ENCODE data around the gene TMPRSS5. TPM values are rescaled to one million over a fixed set of nuclear protein-coding genes. Genes with fewer than 3 reads are reported as not detected.
A peak's percentile ranks its signal among the peaks of the same experiment; 100 is the strongest.

Gene TMPRSS5
- total RNA-seq, 1 donor from 2014 or later: 0.34 TPM

DNA sequence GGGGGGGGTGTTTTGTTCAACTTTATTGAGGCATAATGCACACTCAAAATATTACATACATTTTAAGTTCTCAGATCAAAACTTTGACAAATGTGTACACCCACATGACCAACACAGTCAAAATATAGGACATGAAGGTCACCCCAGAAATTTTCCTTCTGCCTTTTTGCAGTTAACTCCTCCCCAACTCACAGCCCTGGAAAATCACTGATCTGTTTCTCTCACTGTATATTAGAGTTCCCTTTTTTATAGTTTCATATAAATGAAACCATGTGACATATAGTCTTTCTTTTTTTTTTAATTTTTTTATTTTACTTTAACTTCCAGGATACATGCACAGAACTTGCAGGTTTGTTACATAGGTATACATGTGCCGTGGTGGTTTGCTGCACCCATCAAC, 4.6 kb downstream of the TMPRSS5 start:
- no peaks in the 10 kb centered on the region for H3K4me1 Mint-ChIP-seq (ENCODE audit: low read depth, unreplicated experiment)
- TF ChIP-seq, protein P1, sequence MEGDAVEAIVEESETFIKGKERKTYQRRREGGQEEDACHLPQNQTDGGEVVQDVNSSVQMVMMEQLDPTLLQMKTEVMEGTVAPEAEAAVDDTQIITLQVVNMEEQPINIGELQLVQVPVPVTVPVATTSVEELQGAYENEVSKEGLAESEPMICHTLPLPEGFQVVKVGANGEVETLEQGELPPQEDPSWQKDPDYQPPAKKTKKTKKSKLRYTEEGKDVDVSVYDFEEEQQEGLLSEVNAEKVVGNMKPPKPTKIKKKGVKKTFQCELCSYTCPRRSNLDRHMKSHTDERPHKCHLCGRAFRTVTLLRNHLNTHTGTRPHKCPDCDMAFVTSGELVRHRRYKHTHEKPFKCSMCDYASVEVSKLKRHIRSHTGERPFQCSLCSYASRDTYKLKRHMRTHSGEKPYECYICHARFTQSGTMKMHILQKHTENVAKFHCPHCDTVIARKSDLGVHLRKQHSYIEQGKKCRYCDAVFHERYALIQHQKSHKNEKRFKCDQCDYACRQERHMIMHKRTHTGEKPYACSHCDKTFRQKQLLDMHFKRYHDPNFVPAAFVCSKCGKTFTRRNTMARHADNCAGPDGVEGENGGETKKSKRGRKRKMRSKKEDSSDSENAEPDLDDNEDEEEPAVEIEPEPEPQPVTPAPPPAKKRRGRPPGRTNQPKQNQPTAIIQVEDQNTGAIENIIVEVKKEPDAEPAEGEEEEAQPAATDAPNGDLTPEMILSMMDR (IDR thresholded peaks at IDR 0.05; ENCODE audit: insufficient read depth, low read depth, low read length): no peak
- H3K36me3 Mint-ChIP-seq (ENCODE audit: low read depth, unreplicated experiment): peaks cover 16% of the 10 kb centered on the region
- Histone ChIP-seq H4K20me1 (ENCODE audit: insufficient read depth, low read length) (no peaks in the 10 kb centered on the region), H3K27me3 (ENCODE audit: insufficient read depth, low read length) (peaks cover 2% of the 10 kb centered on the region), H3K4me2 (ENCODE audit: low read length) (no peak overlapping the region), H3K4me1 (ENCODE audit: insufficient read depth, low read length) (peaks cover 15% of the 10 kb centered on the region), H3K9ac (ENCODE audit: low read length) (no peak overlapping the region), H2AFZ (ENCODE audit: low read depth, low read length) (no peak overlapping the region), H3K36me3 (ENCODE audit: insufficient read depth, low read length) (no peaks in the 10 kb centered on the region), H3K4me3 (ENCODE audit: insufficient read depth, low read depth, low read length) (no peak overlapping the region), H3K27ac (ENCODE audit: low read depth, low read length) (no peak overlapping the region), H3K79me2 (ENCODE audit: insufficient read depth, low read length) (no peaks in the 10 kb centered on the region), H3K9me3 (ENCODE audit: insufficient read depth, low read depth, low read length) (no peaks in the 10 kb centered on the region)
- peaks cover 16% of the 10 kb centered on the region for H3K9me3 Mint-ChIP-seq (ENCODE audit: unreplicated experiment)
- H3K4me3 Mint-ChIP-seq (ENCODE audit: unreplicated experiment): no peak overlapping the region
- no peak for DNase-seq (ENCODE audit: low read depth)
- no peak overlapping the region for H3K27ac Mint-ChIP-seq (ENCODE audit: unreplicated experiment)
- H3K27me3 Mint-ChIP-seq (ENCODE audit: low read depth, unreplicated experiment): peaks cover 5% of the 10 kb centered on the region
- no peak for FAIRE-seq

DNA sequence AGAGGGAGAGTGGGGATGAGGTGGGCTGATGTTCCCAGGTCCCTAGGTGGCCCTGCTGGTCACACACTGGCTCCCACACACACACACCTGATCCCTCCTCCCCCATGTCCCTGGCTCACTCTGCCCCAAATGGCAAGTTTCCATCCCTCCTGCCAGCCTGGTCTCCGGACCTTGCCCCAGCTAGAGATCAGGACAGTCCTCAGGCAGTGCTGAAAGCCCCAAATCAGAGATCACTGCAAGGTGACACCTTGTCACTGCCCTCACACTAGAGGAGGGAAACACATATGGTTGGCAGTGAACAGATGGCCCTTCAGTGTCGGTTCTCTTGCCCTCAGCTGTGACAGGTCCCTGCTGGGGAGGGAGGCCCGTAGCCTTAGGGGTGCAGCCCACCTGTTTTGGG, 7.6 kb downstream of the TMPRSS5 start:
- FAIRE-seq: no peak

DNA sequence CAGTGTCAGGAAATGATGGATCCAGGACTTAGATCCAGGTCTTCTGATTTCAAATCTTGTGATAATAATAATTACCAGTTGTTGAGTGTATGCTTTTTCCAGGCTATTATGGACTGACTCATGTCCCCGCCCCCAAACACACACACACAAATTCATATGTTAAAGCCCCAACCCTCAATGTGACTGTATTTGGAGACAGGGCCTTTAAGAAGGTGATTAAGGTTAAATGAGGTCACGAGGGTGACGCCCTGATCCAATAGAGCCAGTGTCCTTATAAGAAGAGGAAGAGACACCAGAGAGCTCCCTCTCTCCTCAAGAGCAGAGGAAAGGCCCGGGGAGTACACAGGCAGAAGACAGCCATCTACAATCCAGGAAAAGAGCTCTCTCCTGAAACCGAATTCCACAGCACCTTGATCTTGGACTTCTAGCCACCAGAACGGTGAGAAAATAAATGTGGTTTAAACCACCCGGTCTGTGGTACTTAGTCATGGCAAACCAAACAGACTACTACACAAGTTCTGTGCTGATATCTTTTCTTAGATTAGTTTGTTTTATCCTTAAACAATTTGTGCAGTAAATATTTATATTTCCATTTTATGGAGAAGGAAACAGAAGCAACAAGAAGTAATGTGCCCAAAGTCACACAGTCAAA, 8.2 kb downstream of the TMPRSS5 start:
- H3K4me3 Mint-ChIP-seq (ENCODE audit: unreplicated experiment): no peak overlapping the region
- Histone ChIP-seq H3K9ac (ENCODE audit: low read length) (no peak overlapping the region), H3K36me3 (ENCODE audit: insufficient read depth, low read length) (no peaks in the 10 kb centered on the region), H3K79me2 (ENCODE audit: insufficient read depth, low read length) (no peaks in the 10 kb centered on the region), H3K4me2 (ENCODE audit: low read length) (peak overlapping the region; percentile 12), H3K27ac (ENCODE audit: low read depth, low read length) (no peak overlapping the region), H3K4me3 (ENCODE audit: insufficient read depth, low read depth, low read length) (no peak overlapping the region), H3K27me3 (ENCODE audit: insufficient read depth, low read length) (peaks cover 2% of the 10 kb centered on the region), H4K20me1 (ENCODE audit: insufficient read depth, low read length) (no peaks in the 10 kb centered on the region), H2AFZ (ENCODE audit: low read depth, low read length) (no peak overlapping the region), H3K4me1 (ENCODE audit: insufficient read depth, low read length) (peaks cover 15% of the 10 kb centered on the region), H3K9me3 (ENCODE audit: insufficient read depth, low read depth, low read length) (no peaks in the 10 kb centered on the region)
- DNase-seq (ENCODE audit: low read depth) (peak; percentile 36), FAIRE-seq (no peak)
- peaks cover 9% of the 10 kb centered on the region for H3K27me3 Mint-ChIP-seq (ENCODE audit: low read depth, unreplicated experiment)
- TF ChIP-seq, protein P1 (IDR thresholded peaks at IDR 0.05; ENCODE audit: insufficient read depth, low read depth, low read length): no peak
- peaks cover 16% of the 10 kb centered on the region for H3K9me3 Mint-ChIP-seq (ENCODE audit: unreplicated experiment)
- H3K4me1 Mint-ChIP-seq (ENCODE audit: low read depth, unreplicated experiment): no peaks in the 10 kb centered on the region
- H3K27ac Mint-ChIP-seq (ENCODE audit: unreplicated experiment): no peak overlapping the region
- H3K36me3 Mint-ChIP-seq (ENCODE audit: low read depth, unreplicated experiment): peaks cover 21% of the 10 kb centered on the region

More for the DNA sequence above, 7.6 kb downstream of the TMPRSS5 start:
- Histone ChIP-seq H3K79me2 (ENCODE audit: insufficient read depth, low read length) (no peaks in the 10 kb centered on the region), H3K27me3 (ENCODE audit: insufficient read depth, low read length) (peaks cover 2% of the 10 kb centered on the region), H3K4me2 (ENCODE audit: low read length) (no peak overlapping the region), H3K36me3 (ENCODE audit: insufficient read depth, low read length) (no peaks in the 10 kb centered on the region), H3K4me1 (ENCODE audit: insufficient read depth, low read length) (peaks cover 15% of the 10 kb centered on the region), H4K20me1 (ENCODE audit: insufficient read depth, low read length) (no peaks in the 10 kb centered on the region), H3K4me3 (ENCODE audit: insufficient read depth, low read depth, low read length) (no peak overlapping the region), H3K9ac (ENCODE audit: low read length) (no peak overlapping the region), H2AFZ (ENCODE audit: low read depth, low read length) (no peak overlapping the region), H3K9me3 (ENCODE audit: insufficient read depth, low read depth, low read length) (no peaks in the 10 kb centered on the region), H3K27ac (ENCODE audit: low read depth, low read length) (no peak overlapping the region)
- Mint-ChIP-seq H3K9me3 (ENCODE audit: unreplicated experiment) (peaks cover 16% of the 10 kb centered on the region), H3K36me3 (ENCODE audit: low read depth, unreplicated experiment) (peaks cover 23% of the 10 kb centered on the region), H3K27me3 (ENCODE audit: low read depth, unreplicated experiment) (peaks cover 9% of the 10 kb centered on the region), H3K4me3 (ENCODE audit: unreplicated experiment) (no peak overlapping the region), H3K27ac (ENCODE audit: unreplicated experiment) (no peak overlapping the region), H3K4me1 (ENCODE audit: low read depth, unreplicated experiment) (no peaks in the 10 kb centered on the region)
- TF ChIP-seq, protein P1 (IDR thresholded peaks at IDR 0.05; ENCODE audit: insufficient read depth, low read depth, low read length): no peak
- TF ChIP-seq EZH2 (IDR thresholded peaks at IDR 0.05; ENCODE audit: insufficient read depth, low read length): no peak
- DNase-seq (ENCODE audit: low read depth): no peak
